HCT116 (cell line): ENCODE measurements around the gene TCERG1L. TPM values are rescaled to one million over a fixed set of nuclear protein-coding genes. Genes with fewer than 3 reads are reported as not detected.

Source experiments
- ATAC-seq: fragments of 200-7000 bp; cut with Tn5 transposase; 2 replicates; pipeline ENCODE4 v1.9.1; 2020; ENCODE audit warnings: mild to moderate bottlenecking, moderate library complexity
- BruUV-seq: library from RNA; stranded (reverse); fragments of 400-500 nt; replicated peaks from 2 replicates; lab custom pipeline; 2021; lab: Mats Ljungman, UMichigan
- CTCF ChIA-PET: fragments of 300-600 bp; sonication (Branson Sonifier 250); formaldehyde crosslinking; loops from one replicate; lab custom pipeline; 2021; ENCODE audit warnings: antibody characterized with exemption; lab: Charles Lee
- POLR2A ChIA-PET: fragments of 300-600, 350-600 bp; sonication (Branson Sonifier 250); formaldehyde crosslinking; loops from one replicate; lab custom pipeline; 2021; ENCODE audit warnings: antibody characterized with exemption; lab: Charles Lee
- RAD21 ChIA-PET, 2 experiments: fragments of 300-600 bp; sonication (Branson Sonifier 250); formaldehyde crosslinking; loops; one replicate each; lab custom pipeline; 2023; ENCODE audit warnings: low total read pairs in 2 of 2; ENCODE audit not compliant: uncharacterized antibody in 2 of 2, unreplicated experiment in 2 of 2, low non-redundant PET in 1 of 2; lab: Charles Lee
- DNase-seq: peaks from one replicate; pipeline ENCODE4 v3.0.0-alpha.2; 2010; ENCODE audit warnings: low read depth, low spot score
- H2AFZ ChIP-seq: fragments of 200-600 bp; shearing (Covaris generic), sonication (generic); 2 replicates; pipeline ENCODE4 v1.6.1; 2017; ENCODE audit warnings: low read depth, mixed run types, mixed read lengths, antibody characterized with exemption, low read length; ENCODE audit not compliant: poor library complexity, severe bottlenecking
- H3K27ac ChIP-seq: 2 replicates; pipeline ENCODE4 v1.5.1; 2012; ENCODE audit warnings: low read depth, low read length
- H3K27me3 ChIP-seq: fragments of 200-600 bp; sonication (generic); 2 replicates; pipeline ENCODE4 v1.6.1; 2016; ENCODE audit warnings: mixed run types, low read length, mixed read lengths; ENCODE audit not compliant: insufficient read depth
- H3K36me3 ChIP-seq, 2 experiments: fragments of 200-500 bp in 1 of 2; fragments of 200-600 bp in 1 of 2; sonication (Bioruptor generic) in 1 of 2; sonication (generic) in 1 of 2; 2 replicates each; pipeline versions ENCODE4 v1.5.1 to v1.6.1; 2014 to 2016; ENCODE audit warnings: low read length in 2 of 2, inconsistent platforms in 1 of 2, mixed read lengths in 1 of 2, mixed run types in 1 of 2; ENCODE audit not compliant: insufficient read depth in 2 of 2, control insufficient read depth in 1 of 2
- H3K4me1 ChIP-seq, 2 experiments: fragments of 200-600 bp in 1 of 2; sonication (generic) in 1 of 2; 2 replicates each; pipeline versions ENCODE4 v1.5.1 to v1.6.1; 2012 to 2017; ENCODE audit warnings: low read length in 2 of 2, inconsistent platforms in 1 of 2, mild to moderate bottlenecking in 1 of 2, mixed read lengths in 1 of 2, mixed run types in 1 of 2, moderate library complexity in 1 of 2; ENCODE audit not compliant: insufficient read depth in 2 of 2, control insufficient read depth in 1 of 2
- H3K4me2 ChIP-seq: fragments of 200-600 bp; sonication (generic); 2 replicates; pipeline ENCODE4 v1.6.1; 2017; ENCODE audit warnings: mixed run types, low read length, mixed read lengths
- H3K4me3 ChIP-seq, 2 experiments: fragments of 200-600 bp in 1 of 2; sonication (generic) in 1 of 2; replicated peaks in 1 of 2; 2 replicates each; pipeline ENCODE4 v1.5.1; 2011 to 2016; ENCODE audit warnings: low read length in 2 of 2, control low read depth in 1 of 2, low read depth in 1 of 2, mild to moderate bottlenecking in 1 of 2, mixed read lengths in 1 of 2, mixed run types in 1 of 2
- H3K79me2 ChIP-seq: fragments of 200-600 bp; sonication (generic); 2 replicates; pipeline ENCODE4 v1.6.1; 2017; ENCODE audit warnings: mild to moderate bottlenecking, mixed run types, low read length, moderate library complexity, mixed read lengths; ENCODE audit not compliant: insufficient read depth
- H3K9ac ChIP-seq: fragments of 200-600 bp; sonication (generic); 2 replicates; pipeline ENCODE4 v1.6.1; 2016; ENCODE audit warnings: low read length, mixed read lengths
- H3K9me2 ChIP-seq: fragments of 200-600 bp; sonication (generic), shearing (Covaris generic); 2 replicates; pipeline ENCODE4 v1.6.1; 2017; ENCODE audit warnings: mixed run types, mild to moderate bottlenecking, moderate library complexity; ENCODE audit not compliant: insufficient read depth
- H3K9me3 ChIP-seq, 2 experiments: fragments of 200-500 bp in 1 of 2; fragments of 200-600 bp in 1 of 2; sonication (Bioruptor generic) in 1 of 2; sonication (generic) in 1 of 2; 2 replicates each; pipeline ENCODE4 v1.6.1; 2014 to 2017; ENCODE audit warnings: low read length in 2 of 2, mixed read lengths in 2 of 2, inconsistent platforms in 1 of 2, low read depth in 1 of 2, mild to moderate bottlenecking in 1 of 2, mixed run types in 1 of 2, moderate library complexity in 1 of 2; ENCODE audit not compliant: control insufficient read depth in 1 of 2, insufficient read depth in 1 of 2
- H4K20me1 ChIP-seq: fragments of 200-600 bp; sonication (generic), shearing (Covaris generic); 2 replicates; pipeline ENCODE4 v1.6.1; 2017; ENCODE audit warnings: mixed run types, mild to moderate bottlenecking, moderate library complexity; ENCODE audit not compliant: insufficient read depth
- CBX3 ChIP-seq: IDR thresholded peaks from 2 replicates; pipeline ENCODE4 v1.6.1; 2012; ENCODE audit warnings: low read depth
- EGR1 ChIP-seq: IDR thresholded peaks from 2 replicates; pipeline ENCODE4 v1.6.1; 2012; ENCODE audit warnings: low read depth
- ELF1 ChIP-seq: IDR thresholded peaks from 2 replicates; pipeline ENCODE4 v1.6.1; 2012; ENCODE audit warnings: low read depth, borderline replicate concordance
- EZH2 ChIP-seq: fragments of 200-600 bp; sonication (generic); IDR thresholded peaks from 2 replicates; pipeline ENCODE4 v1.6.1; 2017; ENCODE audit warnings: antibody characterized with exemption, mixed run types
- EZH2phosphoT487 ChIP-seq: fragments of 200-600 bp; IDR thresholded peaks from 2 replicates; pipeline ENCODE4 v1.6.1; 2018; ENCODE audit warnings: antibody characterized with exemption, borderline replicate concordance
- FOSL1 ChIP-seq: IDR thresholded peaks from 2 replicates; pipeline ENCODE4 v1.6.1; 2012; ENCODE audit warnings: low read depth
- JUND ChIP-seq: IDR thresholded peaks from 2 replicates; pipeline ENCODE4 v1.6.1; 2012
- POLR2A ChIP-seq: IDR thresholded peaks from 2 replicates; pipeline ENCODE4 v1.7.0; 2011; ENCODE audit warnings: borderline replicate concordance; ENCODE audit not compliant: insufficient read depth, insufficient read length; ENCODE audit errors: extremely low read depth
- POLR2AphosphoS5 ChIP-seq: IDR thresholded peaks from 2 replicates; pipeline ENCODE4 v1.6.1; 2011; ENCODE audit warnings: mild to moderate bottlenecking, low read depth, low read length, moderate library complexity
- RAD21 ChIP-seq: IDR thresholded peaks from 2 replicates; pipeline ENCODE4 v1.6.1; 2012; ENCODE audit warnings: low read depth, mild to moderate bottlenecking
- SP1 ChIP-seq: IDR thresholded peaks from 2 replicates; pipeline ENCODE4 v1.6.1; 2012; ENCODE audit warnings: low read depth
- SRF ChIP-seq: IDR thresholded peaks from 2 replicates; pipeline ENCODE4 v1.6.1; 2012; ENCODE audit warnings: low read depth
- TCF7L2 ChIP-seq: IDR thresholded peaks from 2 replicates; pipeline ENCODE4 v1.7.0; 2011; ENCODE audit warnings: borderline replicate concordance, inconsistent platforms; ENCODE audit not compliant: insufficient read depth, insufficient read length; ENCODE audit errors: extremely low read depth
- YY1 ChIP-seq: IDR thresholded peaks from 2 replicates; pipeline ENCODE4 v1.6.1; 2011; ENCODE audit warnings: low read length, low read depth, moderate library complexity, mild to moderate bottlenecking; ENCODE audit not compliant: insufficient replicate concordance; ENCODE audit errors: extremely low read depth
- ZNF274 ChIP-seq: fragments of 200-500 bp; sonication (Bioruptor generic); IDR thresholded peaks from 2 replicates; pipeline ENCODE4 v1.6.1; 2014; ENCODE audit warnings: mild to moderate bottlenecking, low read depth, low read length, inconsistent platforms
- intact Hi-C: fragments of 100-400 bp; cut with micrococcal nuclease; formaldehyde crosslinking; loops from 2 replicates; pipeline ENCODE4 v1.10.0; 2022
- total RNA-seq: library from RNA; stranded (reverse); gene quantifications from one replicate; pipeline ENCODE4 v1.2.1, GENCODE V29; 2021; ENCODE audit not compliant: unreplicated experiment
- TF ChIP-seq, protein P1 (sequence below), 3 experiments: fragments of 200-600 bp in 1 of 3; sonication (generic) in 1 of 3; IDR thresholded peaks in 2 of 3; conservative IDR thresholded peaks in 1 of 3; 2 replicates each; pipeline ENCODE4 v1.5.1; 2012 to 2017; ENCODE audit warnings: low read depth in 2 of 3, low read length in 2 of 3, antibody characterized with exemption in 1 of 3, borderline replicate concordance in 1 of 3, control low read depth in 1 of 3, mild to moderate bottlenecking in 1 of 3, mixed read lengths in 1 of 3, mixed run types in 1 of 3, moderate library complexity in 1 of 3; ENCODE audit not compliant: insufficient read depth in 1 of 3
- TF ChIP-seq, protein P2 (sequence below): IDR thresholded peaks from 2 replicates; pipeline ENCODE4 v1.6.1; 2011; ENCODE audit warnings: mild to moderate bottlenecking, low read length, moderate library complexity; ENCODE audit not compliant: insufficient replicate concordance; ENCODE audit errors: extremely low read depth
- TF ChIP-seq, protein P3 (sequence below): IDR thresholded peaks from 2 replicates; pipeline ENCODE4 v1.6.1; 2012
- TF ChIP-seq, protein P4 (sequence below): IDR thresholded peaks from 2 replicates; pipeline ENCODE4 v1.6.1; 2012; ENCODE audit warnings: low read depth

TCERG1L gene
- total RNA-seq, 1 experiment from 2014 or later = not detected

DNA sequence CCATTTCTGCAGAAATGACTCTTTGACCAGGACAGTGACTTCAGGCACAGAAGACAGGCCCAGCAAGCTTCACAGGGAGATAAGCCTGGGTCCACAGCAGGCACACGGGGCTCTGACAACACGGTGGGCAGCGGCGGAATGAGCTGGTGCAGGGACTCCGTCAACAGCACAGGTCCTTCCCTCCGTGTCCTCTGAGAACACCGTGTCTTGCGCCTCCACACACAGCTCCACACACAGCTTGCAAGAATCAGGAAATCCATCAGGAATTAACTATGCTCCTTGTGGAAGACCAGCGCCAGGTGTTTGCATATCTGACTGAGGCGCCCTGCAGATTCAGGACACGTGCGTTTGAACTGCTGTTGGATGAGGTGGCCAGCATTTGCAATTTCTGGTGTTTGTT lies 39.6 kb downstream of the TCERG1L start:
- ChIA-PET CTCF (no interaction called here), POLR2A (no interaction called here), RAD21 (no interaction called here)
- Histone ChIP-seq H3K4me1 (no peaks in the 10 kb centered on the region), H3K79me2 (no peaks in the 10 kb centered on the region), H3K27me3 (no peaks in the 10 kb centered on the region), H3K9ac (no peak overlapping the region), H3K4me3 (no peak overlapping the region), H3K36me3 (no peaks in the 10 kb centered on the region), H3K9me3 (no peaks in the 10 kb centered on the region), H3K27ac (no peak overlapping the region), H3K9me2 (no peaks in the 10 kb centered on the region), H4K20me1 (no peaks in the 10 kb centered on the region), H2AFZ (no peak overlapping the region), H3K4me2 (no peak overlapping the region)
- no TSS peak for BruUV-seq
- DNase-seq = no peak
- no peak for ATAC-seq
- intact Hi-C loops = no loop called here
- TF ChIP-seq EGR1 (no peak), SRF (no peak), JUND (no peak), POLR2A (no peak), CBX3 (no peak), SP1 (no peak), EZH2 (no peak), FOSL1 (no peak), ZNF274 (no peak), ELF1 (no peak), YY1 (no peak), POLR2AphosphoS5 (no peak), TCF7L2 (no peak), EZH2phosphoT487 (no peak), RAD21 (no peak)
- TF ChIP-seq, protein P1, sequence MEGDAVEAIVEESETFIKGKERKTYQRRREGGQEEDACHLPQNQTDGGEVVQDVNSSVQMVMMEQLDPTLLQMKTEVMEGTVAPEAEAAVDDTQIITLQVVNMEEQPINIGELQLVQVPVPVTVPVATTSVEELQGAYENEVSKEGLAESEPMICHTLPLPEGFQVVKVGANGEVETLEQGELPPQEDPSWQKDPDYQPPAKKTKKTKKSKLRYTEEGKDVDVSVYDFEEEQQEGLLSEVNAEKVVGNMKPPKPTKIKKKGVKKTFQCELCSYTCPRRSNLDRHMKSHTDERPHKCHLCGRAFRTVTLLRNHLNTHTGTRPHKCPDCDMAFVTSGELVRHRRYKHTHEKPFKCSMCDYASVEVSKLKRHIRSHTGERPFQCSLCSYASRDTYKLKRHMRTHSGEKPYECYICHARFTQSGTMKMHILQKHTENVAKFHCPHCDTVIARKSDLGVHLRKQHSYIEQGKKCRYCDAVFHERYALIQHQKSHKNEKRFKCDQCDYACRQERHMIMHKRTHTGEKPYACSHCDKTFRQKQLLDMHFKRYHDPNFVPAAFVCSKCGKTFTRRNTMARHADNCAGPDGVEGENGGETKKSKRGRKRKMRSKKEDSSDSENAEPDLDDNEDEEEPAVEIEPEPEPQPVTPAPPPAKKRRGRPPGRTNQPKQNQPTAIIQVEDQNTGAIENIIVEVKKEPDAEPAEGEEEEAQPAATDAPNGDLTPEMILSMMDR (IDR thresholded peaks at IDR 0.05 in 2 of 3, conservative IDR thresholded peaks at IDR 0.05 in 1 of 3; ENCODE audit: borderline replicate concordance in 1 of 3, insufficient read depth in 1 of 3, low read depth in 2 of 3, low read length in 2 of 3) = no peak
- TF ChIP-seq, protein P2, sequence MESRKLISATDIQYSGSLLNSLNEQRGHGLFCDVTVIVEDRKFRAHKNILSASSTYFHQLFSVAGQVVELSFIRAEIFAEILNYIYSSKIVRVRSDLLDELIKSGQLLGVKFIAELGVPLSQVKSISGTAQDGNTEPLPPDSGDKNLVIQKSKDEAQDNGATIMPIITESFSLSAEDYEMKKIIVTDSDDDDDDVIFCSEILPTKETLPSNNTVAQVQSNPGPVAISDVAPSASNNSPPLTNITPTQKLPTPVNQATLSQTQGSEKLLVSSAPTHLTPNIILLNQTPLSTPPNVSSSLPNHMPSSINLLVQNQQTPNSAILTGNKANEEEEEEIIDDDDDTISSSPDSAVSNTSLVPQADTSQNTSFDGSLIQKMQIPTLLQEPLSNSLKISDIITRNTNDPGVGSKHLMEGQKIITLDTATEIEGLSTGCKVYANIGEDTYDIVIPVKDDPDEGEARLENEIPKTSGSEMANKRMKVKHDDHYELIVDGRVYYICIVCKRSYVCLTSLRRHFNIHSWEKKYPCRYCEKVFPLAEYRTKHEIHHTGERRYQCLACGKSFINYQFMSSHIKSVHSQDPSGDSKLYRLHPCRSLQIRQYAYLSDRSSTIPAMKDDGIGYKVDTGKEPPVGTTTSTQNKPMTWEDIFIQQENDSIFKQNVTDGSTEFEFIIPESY = no peak
- TF ChIP-seq, protein P3, sequence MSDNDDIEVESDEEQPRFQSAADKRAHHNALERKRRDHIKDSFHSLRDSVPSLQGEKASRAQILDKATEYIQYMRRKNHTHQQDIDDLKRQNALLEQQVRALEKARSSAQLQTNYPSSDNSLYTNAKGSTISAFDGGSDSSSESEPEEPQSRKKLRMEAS = no peak
- TF ChIP-seq, protein P4, sequence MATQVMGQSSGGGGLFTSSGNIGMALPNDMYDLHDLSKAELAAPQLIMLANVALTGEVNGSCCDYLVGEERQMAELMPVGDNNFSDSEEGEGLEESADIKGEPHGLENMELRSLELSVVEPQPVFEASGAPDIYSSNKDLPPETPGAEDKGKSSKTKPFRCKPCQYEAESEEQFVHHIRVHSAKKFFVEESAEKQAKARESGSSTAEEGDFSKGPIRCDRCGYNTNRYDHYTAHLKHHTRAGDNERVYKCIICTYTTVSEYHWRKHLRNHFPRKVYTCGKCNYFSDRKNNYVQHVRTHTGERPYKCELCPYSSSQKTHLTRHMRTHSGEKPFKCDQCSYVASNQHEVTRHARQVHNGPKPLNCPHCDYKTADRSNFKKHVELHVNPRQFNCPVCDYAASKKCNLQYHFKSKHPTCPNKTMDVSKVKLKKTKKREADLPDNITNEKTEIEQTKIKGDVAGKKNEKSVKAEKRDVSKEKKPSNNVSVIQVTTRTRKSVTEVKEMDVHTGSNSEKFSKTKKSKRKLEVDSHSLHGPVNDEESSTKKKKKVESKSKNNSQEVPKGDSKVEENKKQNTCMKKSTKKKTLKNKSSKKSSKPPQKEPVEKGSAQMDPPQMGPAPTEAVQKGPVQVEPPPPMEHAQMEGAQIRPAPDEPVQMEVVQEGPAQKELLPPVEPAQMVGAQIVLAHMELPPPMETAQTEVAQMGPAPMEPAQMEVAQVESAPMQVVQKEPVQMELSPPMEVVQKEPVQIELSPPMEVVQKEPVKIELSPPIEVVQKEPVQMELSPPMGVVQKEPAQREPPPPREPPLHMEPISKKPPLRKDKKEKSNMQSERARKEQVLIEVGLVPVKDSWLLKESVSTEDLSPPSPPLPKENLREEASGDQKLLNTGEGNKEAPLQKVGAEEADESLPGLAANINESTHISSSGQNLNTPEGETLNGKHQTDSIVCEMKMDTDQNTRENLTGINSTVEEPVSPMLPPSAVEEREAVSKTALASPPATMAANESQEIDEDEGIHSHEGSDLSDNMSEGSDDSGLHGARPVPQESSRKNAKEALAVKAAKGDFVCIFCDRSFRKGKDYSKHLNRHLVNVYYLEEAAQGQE = no peak
